Body of pancreas (tissue), 4 donors: ENCODE measurements around the gene CCNH. TPM values are rescaled to one million over a fixed set of nuclear protein-coding genes. Genes with fewer than 3 reads are reported as not detected.

Source experiments
- ATAC-seq: fragments of 150-250 bp; one replicate; pipeline ENCODE4 v1.9.1; 2016
- DNase-seq, 4 donors: peaks; one replicate each; pipeline ENCODE4 v3.0.0-alpha.2; 2019
- H3K27ac ChIP-seq, 4 donors: fragments of 200-600 bp; sonication (generic); 1 replicate in 3 of 4; 2 replicates in 1 of 4; pipeline versions ENCODE4 v1.5.1 to v1.6.1; 2016 to 2019; ENCODE audit warnings: mild to moderate bottlenecking in 1 of 4, mixed read lengths in 1 of 4, moderate library complexity in 1 of 4
- H3K27me3 ChIP-seq, 2 donors: fragments of 200-600 bp; sonication (generic); one replicate each; pipeline ENCODE4 v1.6.0; 2016; ENCODE audit warnings: mild to moderate bottlenecking in 1 of 2
- H3K36me3 ChIP-seq, 2 donors: fragments of 200-600 bp; sonication (generic); replicated peaks in 1 of 2; 2 replicates each; pipeline ENCODE4 v1.5.1; 2016; ENCODE audit warnings: low read depth in 2 of 2; ENCODE audit not compliant: insufficient read depth in 1 of 2
- H3K4me1 ChIP-seq: fragments of 200-600 bp; sonication (generic); one replicate; pipeline ENCODE4 v1.6.0; 2016
- H3K4me3 ChIP-seq, 2 donors: fragments of 200-600 bp; sonication (generic); 1 replicate in 1 of 2; 2 replicates in 1 of 2; pipeline ENCODE4 v1.5.1; 2016 to 2019
- H3K9me3 ChIP-seq, 3 donors: fragments of 200-600 bp; sonication (generic); 1 replicate in 2 of 3; 2 replicates in 1 of 3; pipeline ENCODE4 v1.5.1; 2016
- CTCF ChIP-seq, 7 experiments: fragments of 450-650 bp in 4 of 7; fragments of 200-600 bp in 3 of 7; sonication (generic) in 3 of 7; IDR thresholded peaks; one replicate each; pipeline ENCODE4 v1.5.1; 2016 to 2019; ENCODE audit warnings: antibody characterized with exemption in 7 of 7
- POLR2A ChIP-seq, 3 donors: fragments of 450-650 bp; IDR thresholded peaks; one replicate each; pipeline ENCODE4 v1.6.1; 2016; ENCODE audit warnings: antibody characterized with exemption in 3 of 3, mild to moderate bottlenecking in 2 of 3
- WGBS, 2 donors: methylation state at CpG; one replicate each; pipeline ENCODE4 v1.1.5; 2017; 5-methylcytosine and 5-hydroxymethylcytosine counted together
- intact Hi-C: fragments of 100-400 bp; cut with DNase I; formaldehyde crosslinking; loops from one replicate; pipeline ENCODE4 v1.15.1; 2023
- total RNA-seq, 2 donors: library from RNA; depleted of rRNA; stranded (reverse); fragments of >200 nt; gene quantifications; one replicate each; pipeline ENCODE4 v1.1.0, GENCODE V29; 2016

CCNH gene
- total RNA-seq, 2 donors from 2014 or later = 107 to 152 TPM

- no peaks in the 10 kb centered on the region for H3K27me3 ChIP-seq
- no peaks in the 10 kb centered on the region for H3K9me3 ChIP-seq
- 92 to 94% methylated on average over 2 of the region's 2 CpGs for WGBS, 2 donors
- intact Hi-C loops = no loop called here
- DNase-seq (no peak), ATAC-seq (no peak)
- TF ChIP-seq CTCF (IDR thresholded peaks at IDR 0.05) (no peak), POLR2A (IDR thresholded peaks at IDR 0.05) (no peak)
- H3K4me1 ChIP-seq = no peaks in the 10 kb centered on the region
- H3K4me3 ChIP-seq = no peak overlapping the region
- H3K27ac ChIP-seq = no peak overlapping the region
- no peaks in the 10 kb centered on the region for H3K36me3 ChIP-seq
These were observed 51.7 kb downstream of the CCNH start for GRCh38 chr5:87361031-87361445.

- no peak for ATAC-seq
- H3K4me3 ChIP-seq = no peak overlapping the region
- H3K4me1 ChIP-seq = no peaks in the 10 kb centered on the region
- no peak for DNase-seq
- intact Hi-C loops = no loop called here
- no peaks in the 10 kb centered on the region for H3K36me3 ChIP-seq
- no peak for TF ChIP-seq POLR2A (IDR thresholded peaks at IDR 0.05)
- no peak for TF ChIP-seq CTCF (IDR thresholded peaks at IDR 0.05)
- WGBS, 2 donors = 97 to 99% methylated on average over 11 of the region's 11 CpGs
- no peaks in the 10 kb centered on the region for H3K27me3 ChIP-seq
- no peak overlapping the region for H3K27ac ChIP-seq
- no peaks in the 10 kb centered on the region for H3K9me3 ChIP-seq
These were observed 52.6 kb downstream of the CCNH start for GRCh38 chr5:87360132-87360531.

DNA sequence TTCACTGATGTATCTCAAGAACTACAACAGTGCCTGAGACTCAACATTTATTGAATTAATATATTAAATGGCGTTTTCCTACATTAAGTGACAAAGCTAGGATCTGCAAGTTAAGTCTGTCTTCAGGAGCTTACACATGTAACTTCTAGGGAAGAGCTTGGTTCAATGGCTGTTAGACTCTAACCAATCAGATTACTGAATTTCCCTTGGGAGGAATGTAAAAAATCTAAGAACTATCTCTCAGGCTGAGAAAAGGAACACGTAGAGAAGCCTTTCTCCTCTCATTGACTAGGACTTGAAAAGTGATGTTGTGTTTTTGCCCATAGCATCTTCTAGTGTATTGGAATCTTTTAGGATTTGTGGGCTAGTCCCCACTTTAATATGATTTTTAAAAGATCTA is 53.6 kb downstream of the CCNH start:
- 96 to 100% methylated on average over 2 of the region's 2 CpGs for WGBS, 2 donors
- H3K36me3 ChIP-seq = no peaks in the 10 kb centered on the region
- no peak for ATAC-seq

DNA sequence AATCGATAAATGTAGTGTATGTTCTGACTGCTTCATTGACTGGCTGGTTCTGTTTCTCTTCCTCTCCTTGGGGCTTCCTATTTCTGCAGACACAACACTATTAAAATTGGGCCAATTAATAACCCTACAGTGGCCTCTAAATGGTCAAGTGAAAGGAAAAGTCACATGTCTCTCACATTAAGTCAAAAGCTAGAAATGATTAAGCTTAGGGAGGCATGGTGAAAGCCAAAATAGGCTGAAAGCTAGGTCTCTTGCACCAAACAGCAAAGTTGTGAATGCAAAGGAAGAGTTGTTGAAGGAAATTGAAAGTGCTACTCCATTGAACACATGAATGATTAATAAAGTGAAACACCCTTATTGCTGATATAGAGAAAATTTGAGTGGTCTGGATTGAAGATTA is 58.2 kb downstream of the CCNH start:
- H3K36me3 ChIP-seq = no peaks in the 10 kb centered on the region
- intact Hi-C loops = no loop called here
- no peak for ATAC-seq
- H3K27ac ChIP-seq = no peak overlapping the region
- no peak for DNase-seq
- TF ChIP-seq CTCF (IDR thresholded peaks at IDR 0.05) (no peak), POLR2A (IDR thresholded peaks at IDR 0.05) (no peak)
- H3K27me3 ChIP-seq = no peaks in the 10 kb centered on the region
- no peak overlapping the region for H3K4me3 ChIP-seq
- 95 to 100% methylated on average over 1 of the region's 1 CpG for WGBS, 2 donors
- H3K9me3 ChIP-seq = no peaks in the 10 kb centered on the region
- H3K4me1 ChIP-seq = no peaks in the 10 kb centered on the region

More for the DNA sequence above, 53.6 kb downstream of the CCNH start:
- H3K27ac ChIP-seq = no peak overlapping the region
- H3K27me3 ChIP-seq = no peaks in the 10 kb centered on the region
- intact Hi-C loops = no loop called here
- DNase-seq = no peak
- no peaks in the 10 kb centered on the region for H3K9me3 ChIP-seq
- no peak overlapping the region for H3K4me3 ChIP-seq
- no peak for TF ChIP-seq CTCF (IDR thresholded peaks at IDR 0.05)
- no peak for TF ChIP-seq POLR2A (IDR thresholded peaks at IDR 0.05)
- no peaks in the 10 kb centered on the region for H3K4me1 ChIP-seq

GRCh38 chr5:87347841-87348240 is 64.9 kb downstream of the CCNH start:
- no peak overlapping the region for H3K27ac ChIP-seq
- no peaks in the 10 kb centered on the region for H3K27me3 ChIP-seq
- ATAC-seq (no peak), DNase-seq (no peak)
- intact Hi-C loops = no loop called here
- H3K36me3 ChIP-seq = no peaks in the 10 kb centered on the region
- H3K4me3 ChIP-seq = no peak overlapping the region
- TF ChIP-seq POLR2A (IDR thresholded peaks at IDR 0.05) (no peak), CTCF (IDR thresholded peaks at IDR 0.05) (no peak)
- H3K9me3 ChIP-seq = no peaks in the 10 kb centered on the region
- H3K4me1 ChIP-seq = no peaks in the 10 kb centered on the region
